Activated B cell treated with CpG ODN at 0.5 μM for 24 hours (primary cell): ENCODE data around the gene TPRN. TPM values are rescaled to one million over a fixed set of nuclear protein-coding genes. Genes with fewer than 3 reads are reported as not detected.

Experiments
- ATAC-seq: fragments of 200-7000 bp; cut with Tn5 transposase; one replicate; pipeline ENCODE4 v1.10.0; 2021; ENCODE audit warnings: low read depth, mild to moderate bottlenecking, moderate library complexity
- CTCF ChIA-PET: fragments of 350-600 bp; sonication (Branson Sonifier 250); formaldehyde crosslinking; loops from one replicate; lab custom pipeline; 2021; ENCODE audit warnings: antibody characterized with exemption; lab: Charles Lee
- POLR2A ChIA-PET: fragments of 350-600 bp; sonication (Branson Sonifier 250); formaldehyde crosslinking; loops from one replicate; lab custom pipeline; 2021; ENCODE audit warnings: antibody characterized with exemption; lab: Charles Lee
- DNase-seq: peaks from one replicate; pipeline ENCODE4 v3.0.0; 2022
- H3K27ac Mint-ChIP-seq: one replicate; pipeline ENCODE4 v1.8.0; 2020; ENCODE audit warnings: mixed read lengths
- H3K27me3 Mint-ChIP-seq: one replicate; pipeline ENCODE4 v1.8.0; 2021; ENCODE audit warnings: mixed read lengths
- H3K36me3 Mint-ChIP-seq: one replicate; pipeline ENCODE4 v1.8.0; 2021; ENCODE audit warnings: low read depth, mixed read lengths
- H3K4me1 Mint-ChIP-seq: one replicate; pipeline ENCODE4 v1.8.0; 2021; ENCODE audit warnings: mixed read lengths
- H3K4me3 Mint-ChIP-seq: one replicate; pipeline ENCODE4 v1.8.0; 2020; ENCODE audit warnings: mild to moderate bottlenecking, mixed read lengths
- H3K9me3 Mint-ChIP-seq: one replicate; pipeline ENCODE4 v1.8.0; 2020; ENCODE audit warnings: mixed read lengths
- intact Hi-C: fragments of 100-400 bp; cut with micrococcal nuclease; formaldehyde crosslinking; loops from one replicate; pipeline ENCODE4 v1.15.1; 2024
- total RNA-seq: library from RNA; stranded (reverse); gene quantifications from 2 replicates; pipeline ENCODE4 v1.2.3, GENCODE V29; 2022
- TF ChIP-seq, protein P1 (sequence below): fragments of 200-600 bp; IDR thresholded peaks from one replicate; pipeline ENCODE4 v1.8.0; 2022; ENCODE audit warnings: antibody characterized with exemption, mild to moderate bottlenecking

TPRN gene
- total RNA-seq, 1 donor from 2014 or later = 11.4 TPM

DNA sequence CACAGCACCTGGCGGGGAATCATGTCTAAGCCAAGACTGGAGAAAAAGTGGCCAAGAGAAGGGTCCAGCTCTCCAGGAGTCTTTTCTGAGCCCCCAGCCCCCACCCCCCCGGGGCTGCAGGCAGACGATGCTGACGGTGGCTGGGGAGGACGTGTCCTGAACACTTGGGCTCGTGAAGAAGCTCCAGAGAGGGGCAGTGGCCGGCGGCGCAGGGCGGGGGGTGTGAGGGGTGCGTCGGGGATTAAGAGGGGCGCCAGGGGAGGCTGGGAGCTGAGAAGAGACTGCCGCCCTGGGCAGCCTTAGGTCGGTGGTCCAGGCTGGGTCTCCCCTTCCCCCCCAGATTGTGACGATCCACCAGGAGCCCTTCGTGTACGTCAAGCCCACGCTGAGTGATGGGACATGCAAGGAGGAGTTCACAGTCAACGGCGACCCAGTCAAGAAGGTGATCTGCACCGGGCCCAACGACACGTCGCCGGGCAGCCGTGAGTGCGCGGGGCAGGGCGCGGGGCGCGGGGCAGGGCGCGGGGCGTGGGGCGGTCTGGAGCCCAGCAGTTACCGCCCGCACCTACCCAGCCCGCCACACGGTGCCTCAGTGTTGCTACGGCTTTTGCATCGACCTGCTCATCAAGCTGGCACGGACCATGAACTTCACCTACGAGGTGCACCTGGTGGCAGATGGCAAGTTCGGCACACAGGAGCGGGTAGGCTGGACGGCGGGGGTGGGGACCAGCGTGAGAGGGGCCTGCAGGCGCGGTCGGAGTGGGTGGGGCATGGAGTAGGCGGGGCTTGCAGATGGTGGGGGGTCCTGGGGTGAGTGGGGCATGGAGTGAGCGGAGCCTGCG is 39.6 kb downstream of the TPRN start:
- TF ChIP-seq, protein P1, sequence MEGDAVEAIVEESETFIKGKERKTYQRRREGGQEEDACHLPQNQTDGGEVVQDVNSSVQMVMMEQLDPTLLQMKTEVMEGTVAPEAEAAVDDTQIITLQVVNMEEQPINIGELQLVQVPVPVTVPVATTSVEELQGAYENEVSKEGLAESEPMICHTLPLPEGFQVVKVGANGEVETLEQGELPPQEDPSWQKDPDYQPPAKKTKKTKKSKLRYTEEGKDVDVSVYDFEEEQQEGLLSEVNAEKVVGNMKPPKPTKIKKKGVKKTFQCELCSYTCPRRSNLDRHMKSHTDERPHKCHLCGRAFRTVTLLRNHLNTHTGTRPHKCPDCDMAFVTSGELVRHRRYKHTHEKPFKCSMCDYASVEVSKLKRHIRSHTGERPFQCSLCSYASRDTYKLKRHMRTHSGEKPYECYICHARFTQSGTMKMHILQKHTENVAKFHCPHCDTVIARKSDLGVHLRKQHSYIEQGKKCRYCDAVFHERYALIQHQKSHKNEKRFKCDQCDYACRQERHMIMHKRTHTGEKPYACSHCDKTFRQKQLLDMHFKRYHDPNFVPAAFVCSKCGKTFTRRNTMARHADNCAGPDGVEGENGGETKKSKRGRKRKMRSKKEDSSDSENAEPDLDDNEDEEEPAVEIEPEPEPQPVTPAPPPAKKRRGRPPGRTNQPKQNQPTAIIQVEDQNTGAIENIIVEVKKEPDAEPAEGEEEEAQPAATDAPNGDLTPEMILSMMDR = no peak
- CTCF ChIA-PET = no interaction called here
- H3K27ac Mint-ChIP-seq = no peak overlapping the region
- peaks cover 37% of the 10 kb centered on the region for H3K27me3 Mint-ChIP-seq
- POLR2A ChIA-PET = interaction anchor here (0.6 kb wide), 1 partner anchor 38 kb away, joined by 4 read pairs; no protein-coding TSS in a partner anchor
- H3K9me3 Mint-ChIP-seq = no peaks in the 10 kb centered on the region
- no peak overlapping the region for H3K4me3 Mint-ChIP-seq
- ATAC-seq = no peak
- H3K4me1 Mint-ChIP-seq = peaks cover 24% of the 10 kb centered on the region
- intact Hi-C loops = loop anchor here (10.0 kb wide), 1 partner anchor 316 kb away; the partner anchor contains the start of genes AJM1 and PHPT1
- H3K36me3 Mint-ChIP-seq = no peaks in the 10 kb centered on the region
- DNase-seq = no peak

DNA sequence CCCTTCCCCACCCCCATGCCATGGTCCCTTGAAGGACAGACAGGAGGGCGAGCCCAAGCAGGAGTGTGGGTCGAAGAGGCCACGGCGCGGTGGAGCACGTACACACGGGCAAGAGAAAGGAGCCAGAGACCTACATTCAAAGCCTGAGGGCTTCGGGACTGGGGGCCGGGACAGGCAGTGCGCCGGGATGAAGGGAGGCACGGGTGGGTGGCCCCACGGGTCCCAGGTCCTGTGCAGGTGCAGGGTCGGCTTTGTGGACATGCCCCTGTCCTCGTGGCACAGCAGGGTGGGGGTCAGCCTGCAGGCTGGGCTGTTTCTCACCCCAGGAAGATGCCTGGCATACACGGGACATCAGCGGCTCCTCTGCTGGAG is 40.5 kb downstream of the TPRN start:
- no peak overlapping the region for H3K27ac Mint-ChIP-seq
- no peak for DNase-seq
- H3K9me3 Mint-ChIP-seq = no peaks in the 10 kb centered on the region
- intact Hi-C loops = loop anchor here (10.0 kb wide), 1 partner anchor 315 kb away; the partner anchor contains the start of genes AJM1 and PHPT1
- H3K4me1 Mint-ChIP-seq = peaks cover 24% of the 10 kb centered on the region
- H3K4me3 Mint-ChIP-seq = no peak overlapping the region
- CTCF ChIA-PET = no interaction called here
- no peaks in the 10 kb centered on the region for H3K36me3 Mint-ChIP-seq
- TF ChIP-seq, protein P1 = no peak
- ATAC-seq = no peak
- peaks cover 34% of the 10 kb centered on the region for H3K27me3 Mint-ChIP-seq
- POLR2A ChIA-PET = no interaction called here

DNA sequence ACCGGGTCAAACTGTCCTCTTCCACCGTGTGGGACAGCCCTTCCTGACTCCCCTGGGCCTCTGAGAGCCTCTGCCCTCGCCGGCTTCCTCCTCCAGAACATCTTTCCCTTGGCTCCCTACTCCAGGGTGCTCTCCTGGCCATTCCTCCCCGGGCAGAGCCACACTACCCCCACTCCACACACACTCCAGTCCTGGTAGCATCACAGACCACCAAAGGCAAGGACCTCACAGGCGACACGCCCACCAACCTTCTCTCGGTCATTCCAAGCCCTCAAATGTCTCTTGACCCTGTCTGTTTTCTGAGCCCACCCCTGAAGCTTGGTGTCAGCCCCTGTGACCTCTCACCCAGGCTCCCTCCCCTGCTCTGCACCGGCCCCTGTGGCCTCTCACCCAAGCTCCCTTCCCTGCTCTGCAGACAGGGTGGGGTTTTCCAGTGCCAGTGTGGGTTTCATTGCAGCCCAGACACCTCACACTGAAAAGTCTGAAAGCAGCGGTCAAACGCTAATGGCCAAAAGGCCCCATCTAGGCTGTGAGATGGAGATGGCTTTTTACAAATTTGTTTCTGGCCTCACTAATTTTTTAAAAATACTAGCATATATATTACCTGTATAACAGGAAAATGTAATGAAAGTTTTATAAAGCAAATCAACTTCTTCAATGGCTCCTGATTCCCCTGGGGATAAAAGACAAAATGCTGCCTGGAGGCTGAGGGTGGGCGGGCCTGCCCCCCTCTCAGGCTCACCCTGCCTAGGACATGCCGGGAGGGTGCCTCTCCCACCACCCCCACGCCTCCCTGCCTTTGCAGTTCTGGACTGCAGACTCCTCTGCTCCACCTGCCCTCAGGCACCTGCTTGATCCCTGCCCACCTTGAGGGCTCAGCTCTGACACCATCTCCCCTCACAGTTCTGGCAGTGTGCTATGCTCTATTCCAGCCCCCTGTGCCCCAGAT is 41.2 kb downstream of the TPRN start:
- intact Hi-C loops = loop anchor here (10.0 kb wide), 1 partner anchor 315 kb away; the partner anchor contains the start of genes AJM1 and PHPT1
- CTCF ChIA-PET = no interaction called here
- Mint-ChIP-seq H3K9me3 (no peaks in the 10 kb centered on the region), H3K27me3 (peaks cover 37% of the 10 kb centered on the region), H3K27ac (no peak overlapping the region), H3K36me3 (no peaks in the 10 kb centered on the region), H3K4me1 (peaks cover 24% of the 10 kb centered on the region), H3K4me3 (no peak overlapping the region)
- DNase-seq (no peak), ATAC-seq (no peak)
- TF ChIP-seq, protein P1 = no peak
- POLR2A ChIA-PET = no interaction called here

DNA sequence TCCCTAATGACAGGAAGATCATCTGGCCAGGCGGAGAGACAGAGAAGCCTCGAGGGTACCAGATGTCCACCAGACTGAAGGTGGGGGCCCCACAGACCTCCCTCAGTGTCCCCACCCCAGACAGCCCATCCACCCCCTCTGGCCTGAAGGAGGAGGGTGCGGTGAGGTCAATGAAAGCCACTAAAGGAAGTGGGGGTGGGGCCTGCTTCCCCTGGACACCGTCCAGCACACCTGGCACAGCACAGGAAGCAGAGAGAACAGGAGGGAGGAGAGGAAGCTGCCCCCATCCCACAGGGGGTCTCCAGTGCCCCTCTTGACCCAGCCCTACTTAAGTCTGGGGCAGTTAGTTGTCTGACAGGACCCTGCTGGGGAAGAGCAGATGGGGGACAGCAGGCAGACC is 41.9 kb downstream of the TPRN start:
- intact Hi-C loops = no loop called here
- H3K4me3 Mint-ChIP-seq = no peak overlapping the region
- CTCF ChIA-PET = no interaction called here

More for the DNA sequence above, 41.9 kb downstream of the TPRN start:
- no peak for DNase-seq
- no peaks in the 10 kb centered on the region for H3K36me3 Mint-ChIP-seq
- POLR2A ChIA-PET = no interaction called here
- H3K27ac Mint-ChIP-seq = no peak overlapping the region
- peaks cover 36% of the 10 kb centered on the region for H3K27me3 Mint-ChIP-seq
- ATAC-seq = no peak
- H3K9me3 Mint-ChIP-seq = no peaks in the 10 kb centered on the region
- TF ChIP-seq, protein P1 = no peak
- H3K4me1 Mint-ChIP-seq = peaks cover 24% of the 10 kb centered on the region
